Spleen (tissue), 7 donors: ENCODE results near the gene CAPNS2.

Experiments
- CTCF ChIP-seq, 11 experiments: fragments of 200-600 bp in 7 of 11; fragments of 450-650 bp in 4 of 11; sonication (generic) in 4 of 11; IDR thresholded peaks in 8 of 11; conservative IDR thresholded peaks in 3 of 11; 1 replicate in 7 of 11; 2 replicates in 4 of 11; pipeline versions ENCODE4 v1.4.0 to v1.8.0; 2016 to 2021; ENCODE audit warnings: antibody characterized with exemption in 11 of 11, inconsistent platforms in 4 of 11, mild to moderate bottlenecking in 1 of 11
- POLR2A ChIP-seq, 3 donors: fragments of 450-650 bp; IDR thresholded peaks; one replicate each; pipeline ENCODE4 v1.5.1; 2017; ENCODE audit warnings: antibody characterized with exemption in 3 of 3, mild to moderate bottlenecking in 1 of 3
- POLR2AphosphoS5 ChIP-seq, 3 donors: sonication (generic); formaldehyde crosslinking; IDR thresholded peaks; one replicate each; pipeline ENCODE4 v1.5.1; 2017; ENCODE audit warnings: antibody characterized with exemption in 3 of 3
- donor health status: DM: no; HTN: no; CAD: no; lungs with moderate emphysema.
- donor health status: DM: no; HTN: no; CAD: no.
- donor health status: DM: no; HTN: no; CAD: no.

DNA sequence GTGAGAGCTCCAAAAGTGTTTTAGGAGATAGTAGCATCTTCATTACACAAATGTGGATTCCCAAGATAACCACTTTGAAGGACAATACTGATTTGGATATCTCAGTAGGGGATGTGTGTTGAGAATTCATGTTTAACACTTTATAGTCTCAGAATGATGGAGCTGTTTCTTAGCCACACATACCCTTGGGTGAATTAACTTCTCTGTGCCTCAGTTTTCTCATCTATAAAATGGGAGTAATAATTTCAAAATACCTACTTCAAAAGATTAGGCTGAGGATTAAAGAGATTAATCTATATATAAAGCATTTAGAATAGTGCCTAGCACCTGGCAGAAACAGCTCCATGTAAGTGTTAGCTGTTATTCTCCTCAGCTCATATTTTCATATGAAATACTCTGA, 38.6 kb upstream of the CAPNS2 start:
- no peak for TF ChIP-seq CTCF (IDR thresholded peaks at IDR 0.05 in 8 of 11, conservative IDR thresholded peaks at IDR 0.05 in 3 of 11)
- TF ChIP-seq POLR2AphosphoS5 (IDR thresholded peaks at IDR 0.05) = no peak
- no peak for TF ChIP-seq POLR2A (IDR thresholded peaks at IDR 0.05)
